Activated CD4-positive, alpha-beta memory T cell treated with anti-CD3 and anti-CD28 coated beads, Interleukin-2, amount 10 ng/mL, durations not matched to agents 7 days and 5 days (primary cell): ENCODE data around the gene PLSCR1. TPM values are rescaled to one million over a fixed set of nuclear protein-coding genes. Genes with fewer than 3 reads are reported as not detected.

Experiments
- CTCF ChIA-PET: fragments of 350-600 bp; sonication (Branson Sonifier 250); formaldehyde crosslinking; loops from one replicate; lab custom pipeline; 2021; ENCODE audit warnings: antibody characterized with exemption, inconsistent platforms; lab: Charles Lee
- POLR2A ChIA-PET: fragments of 350-600 bp; sonication (Branson Sonifier 250); formaldehyde crosslinking; loops from one replicate; lab custom pipeline; 2021; ENCODE audit warnings: antibody characterized with exemption; lab: Charles Lee
- DNase-seq: peaks from one replicate; pipeline ENCODE4 v3.0.0-alpha.2; 2020
- H3K27ac Mint-ChIP-seq: one replicate; pipeline ENCODE4 v1.8.0; 2021; ENCODE audit warnings: mild to moderate bottlenecking, mixed read lengths
- H3K27me3 Mint-ChIP-seq: one replicate; pipeline ENCODE4 v1.8.0; 2021; ENCODE audit warnings: mixed read lengths
- H3K36me3 Mint-ChIP-seq: one replicate; pipeline ENCODE4 v1.8.0; 2021; ENCODE audit warnings: low read depth, mixed read lengths
- H3K4me1 Mint-ChIP-seq: one replicate; pipeline ENCODE4 v1.8.0; 2021; ENCODE audit warnings: mixed read lengths
- H3K4me3 Mint-ChIP-seq: one replicate; pipeline ENCODE4 v1.8.0; 2021; ENCODE audit warnings: mild to moderate bottlenecking, mixed read lengths
- H3K9me3 Mint-ChIP-seq: one replicate; pipeline ENCODE4 v1.8.0; 2021; ENCODE audit warnings: mixed read lengths
- total RNA-seq, 2 experiments: library from RNA; stranded (reverse); gene quantifications; one replicate each; pipeline ENCODE4 v1.2.3, GENCODE V29; 2021

Gene PLSCR1
- total RNA-seq: 100 to 1,000 TPM; 208 to 218 TPM

DNA sequence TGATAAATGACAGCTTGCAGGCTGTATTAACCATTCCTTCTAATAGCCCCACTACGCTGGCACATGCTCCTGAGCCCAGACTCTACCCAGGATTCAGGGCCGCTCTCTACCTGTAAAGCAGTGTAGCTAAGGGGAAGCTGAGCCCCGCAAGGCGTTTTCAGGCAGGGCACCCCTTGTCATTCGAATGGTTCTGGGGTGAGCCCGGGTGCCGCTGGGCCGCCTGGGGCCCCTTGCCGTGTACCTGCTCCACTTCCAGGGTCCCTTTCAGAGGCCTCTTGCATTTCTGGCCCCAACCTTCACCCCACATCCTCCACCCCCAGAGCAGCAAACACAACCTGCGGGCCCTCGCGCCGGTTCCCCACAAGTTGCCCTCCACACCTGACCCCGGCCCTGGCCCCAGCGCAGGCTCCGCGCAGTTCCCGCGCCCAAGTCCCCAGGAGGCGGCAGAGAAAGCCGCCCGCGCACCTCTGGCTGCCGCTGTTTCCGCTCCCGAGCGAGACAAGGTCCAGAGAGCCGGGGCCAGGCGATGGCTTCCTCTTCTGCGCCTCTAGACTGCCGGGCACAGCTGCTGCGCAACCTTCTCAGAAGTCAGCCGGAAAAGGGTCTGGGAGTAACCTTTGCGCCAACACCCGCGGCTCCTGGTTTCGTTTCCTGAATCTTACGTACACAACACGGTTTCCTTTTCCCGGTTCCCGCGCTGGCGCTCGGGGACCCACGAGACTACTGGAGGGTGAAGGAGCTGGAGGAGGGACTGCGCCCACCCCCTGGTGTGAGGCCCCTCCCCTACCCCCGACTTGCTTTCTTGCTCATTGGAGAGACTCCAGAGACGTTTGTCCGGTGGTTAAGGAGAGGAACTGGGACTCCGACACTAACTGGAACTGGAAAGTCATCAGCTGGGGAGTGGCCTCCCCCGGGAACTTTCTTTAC is at the start of gene PLSCR1:
PLSCR1 (minus strand) TSS at position 606 of the 927 bp plus-strand sequence. CDS start 8,055 bp downstream, outside the sequence.
- Mint-ChIP-seq H3K36me3 (peaks cover 51% of the 10 kb centered on the region), H3K9me3 (no peaks in the 10 kb centered on the region), H3K27me3 (no peaks in the 10 kb centered on the region), H3K4me1 (peaks cover 74% of the 10 kb centered on the region), H3K4me3 (peak within 1 kb of the TSS; percentile 90), H3K27ac (peak within 1 kb of the TSS; percentile 94)
- DNase-seq: peak; percentile 92
- ChIA-PET CTCF (interaction anchor here (0.8 to 1.6 kb wide), 7 partner anchors 12 to 354 kb away, joined by 3 to 5 read pairs (median 4); no protein-coding TSS in a partner anchor), POLR2A (interaction anchor here (0.7 to 2.4 kb wide), 8 partner anchors 9 to 80 kb away, joined by 3 to 11 read pairs (median 6); partner anchors contain the start of gene PLSCR2)

- Mint-ChIP-seq H3K36me3 (no peaks in the 10 kb centered on the region), H3K9me3 (no peaks in the 10 kb centered on the region), H3K4me3 (no peak overlapping the region), H3K27me3 (peaks cover 21% of the 10 kb centered on the region), H3K27ac (no peak overlapping the region), H3K4me1 (no peaks in the 10 kb centered on the region)
- POLR2A ChIA-PET: no interaction called here
- DNase-seq: no peak
- CTCF ChIA-PET: interaction anchor here (0.6 to 2.3 kb wide), 4 partner anchors 40 to 404 kb away, joined by 3 to 10 read pairs (median 3); no protein-coding TSS in a partner anchor
Measured at GRCh38 chr3:146593776-146594175, 49.4 kb upstream of the PLSCR1 start.

DNA sequence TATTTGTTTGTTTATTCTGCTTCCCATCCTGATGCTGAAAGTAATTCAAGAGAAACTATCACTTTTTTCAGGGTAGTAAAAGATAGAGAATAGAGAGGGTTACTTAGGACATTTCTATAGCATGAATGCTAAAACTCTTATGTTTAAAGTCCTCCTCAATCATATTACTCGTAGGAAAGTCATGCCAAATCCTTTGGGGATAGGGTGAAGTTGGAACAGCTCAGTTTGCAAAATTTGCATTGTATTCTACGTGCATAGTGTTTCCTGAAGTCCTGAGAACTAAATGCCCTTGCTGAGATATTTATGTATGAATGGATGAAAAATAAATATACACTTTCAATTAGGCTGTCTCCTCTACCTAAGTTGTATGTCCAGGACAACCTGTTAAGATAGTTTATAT is 46.1 kb upstream of the PLSCR1 start:
- Mint-ChIP-seq H3K4me1 (no peaks in the 10 kb centered on the region), H3K36me3 (no peaks in the 10 kb centered on the region), H3K4me3 (no peak overlapping the region), H3K27me3 (peaks cover 22% of the 10 kb centered on the region), H3K27ac (no peak overlapping the region), H3K9me3 (no peaks in the 10 kb centered on the region)
- DNase-seq: no peak
- ChIA-PET CTCF (interaction anchor here (1.1 to 2.0 kb wide), 3 partner anchors 9 to 401 kb away, joined by 3 to 5 read pairs (median 3); no protein-coding TSS in a partner anchor), POLR2A (no interaction called here)

DNA sequence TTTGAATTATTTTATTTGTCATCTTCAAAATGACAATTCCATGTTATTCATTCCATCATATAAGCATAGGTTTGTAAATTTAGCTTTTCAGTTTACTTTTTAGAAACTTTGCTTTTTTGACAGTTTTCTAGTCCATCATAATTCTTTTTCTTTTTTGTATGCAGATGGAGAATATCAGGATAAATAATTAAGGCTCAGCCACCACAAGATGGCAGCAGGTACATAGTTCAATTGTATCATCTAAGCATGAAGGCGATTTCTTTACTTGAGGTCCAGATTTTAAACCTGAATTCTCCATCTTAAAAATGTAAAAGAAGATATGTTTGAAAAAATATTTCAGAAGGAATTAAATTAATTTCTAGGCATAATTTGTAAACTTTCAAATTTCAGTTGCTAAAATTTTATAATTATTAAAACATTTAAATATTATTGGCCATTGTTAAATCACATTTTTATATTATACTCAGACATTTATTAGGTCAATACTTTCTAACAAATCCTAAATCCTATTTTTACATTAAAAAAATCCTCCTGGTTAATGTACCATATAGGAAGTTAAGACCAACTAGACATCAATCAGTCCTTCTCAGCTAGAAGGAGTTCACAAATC is 45.6 kb upstream of the PLSCR1 start:
- CTCF ChIA-PET: interaction anchor here (1.1 to 2.0 kb wide), 3 partner anchors 9 to 400 kb away, joined by 3 to 5 read pairs (median 3); no protein-coding TSS in a partner anchor
- Mint-ChIP-seq H3K9me3 (no peaks in the 10 kb centered on the region), H3K27me3 (peaks cover 25% of the 10 kb centered on the region), H3K4me1 (no peaks in the 10 kb centered on the region), H3K27ac (no peak overlapping the region), H3K4me3 (no peak overlapping the region), H3K36me3 (no peaks in the 10 kb centered on the region)
- no peak for DNase-seq
- POLR2A ChIA-PET: no interaction called here

GRCh38 chr3:146585156-146585555 is 40.7 kb upstream of the PLSCR1 start:
- no peak overlapping the region for H3K27ac Mint-ChIP-seq
- POLR2A ChIA-PET: no interaction called here
- peaks cover 6% of the 10 kb centered on the region for H3K9me3 Mint-ChIP-seq
- DNase-seq: no peak
- CTCF ChIA-PET: no interaction called here
- peaks cover 5% of the 10 kb centered on the region for H3K36me3 Mint-ChIP-seq
- no peak overlapping the region for H3K4me3 Mint-ChIP-seq
- H3K4me1 Mint-ChIP-seq: peaks cover 2% of the 10 kb centered on the region
- peaks cover 27% of the 10 kb centered on the region for H3K27me3 Mint-ChIP-seq

DNA sequence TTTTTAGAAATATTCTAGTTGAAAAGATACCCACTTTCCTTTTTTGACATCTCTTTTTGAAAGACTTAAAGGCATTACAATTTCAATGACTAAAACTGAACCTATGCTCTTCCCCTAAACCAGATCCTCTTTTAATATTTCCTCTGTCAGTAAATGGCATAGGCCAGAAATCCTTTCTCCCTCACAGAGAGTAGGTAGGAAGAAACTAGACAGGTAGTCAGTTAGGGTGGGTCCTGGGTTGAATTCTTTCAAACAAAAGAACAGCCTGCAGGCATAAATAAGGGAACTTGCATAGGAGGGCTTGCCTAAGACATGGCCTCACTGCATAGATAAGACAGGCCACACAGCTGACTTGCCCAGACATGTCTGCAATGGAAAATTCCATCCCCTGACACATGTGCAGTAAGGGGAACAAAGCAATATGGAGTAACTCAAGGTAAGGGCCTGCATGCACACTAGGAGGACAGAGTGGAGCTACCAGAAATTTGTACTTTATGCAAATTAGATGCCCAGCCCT is 37.6 kb upstream of the PLSCR1 start:
- ChIA-PET CTCF (interaction anchor here (1.5 kb wide), 2 partner anchors 8 to 10 kb away, joined by 3 read pairs; no protein-coding TSS in a partner anchor), POLR2A (no interaction called here)
- peaks cover 22% of the 10 kb centered on the region for H3K27me3 Mint-ChIP-seq
- peaks cover 5% of the 10 kb centered on the region for H3K36me3 Mint-ChIP-seq
- H3K4me3 Mint-ChIP-seq: no peak overlapping the region
- peaks cover 2% of the 10 kb centered on the region for H3K4me1 Mint-ChIP-seq
- no peak for DNase-seq
- no peak overlapping the region for H3K27ac Mint-ChIP-seq
- peaks cover 6% of the 10 kb centered on the region for H3K9me3 Mint-ChIP-seq

DNA sequence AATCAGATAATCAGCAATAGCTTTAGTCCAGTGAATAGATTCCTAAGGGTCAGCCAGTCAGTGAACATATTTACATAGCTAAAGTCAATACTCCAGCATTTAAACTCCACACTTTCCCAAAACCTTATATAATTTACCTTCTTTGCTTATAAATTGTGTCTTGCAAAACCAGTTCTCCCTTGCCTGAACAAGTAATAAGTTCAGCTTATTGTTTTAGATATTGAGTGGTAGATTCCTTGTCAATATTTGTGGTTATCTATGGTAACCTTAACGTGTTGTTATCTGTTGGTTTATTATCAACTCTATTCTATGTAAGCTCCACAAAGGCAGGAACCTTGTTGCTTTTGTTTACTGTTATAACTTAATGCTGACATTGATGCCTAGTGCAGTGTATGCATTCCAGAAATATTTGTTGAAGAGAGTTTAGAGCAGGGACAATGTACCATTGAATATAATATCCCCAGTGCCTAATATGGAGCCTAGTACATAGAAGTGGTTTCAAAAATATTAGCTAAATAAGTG is 36.7 kb upstream of the PLSCR1 start:
- no peak for DNase-seq
- Mint-ChIP-seq H3K4me3 (no peak overlapping the region), H3K36me3 (peaks cover 5% of the 10 kb centered on the region), H3K4me1 (peaks cover 2% of the 10 kb centered on the region), H3K27me3 (peaks cover 19% of the 10 kb centered on the region), H3K27ac (no peak overlapping the region), H3K9me3 (peaks cover 6% of the 10 kb centered on the region)
- POLR2A ChIA-PET: no interaction called here
- CTCF ChIA-PET: interaction anchor here (1.1 to 1.5 kb wide), 3 partner anchors 9 to 392 kb away, joined by 3 to 4 read pairs (median 3); no protein-coding TSS in a partner anchor

DNA sequence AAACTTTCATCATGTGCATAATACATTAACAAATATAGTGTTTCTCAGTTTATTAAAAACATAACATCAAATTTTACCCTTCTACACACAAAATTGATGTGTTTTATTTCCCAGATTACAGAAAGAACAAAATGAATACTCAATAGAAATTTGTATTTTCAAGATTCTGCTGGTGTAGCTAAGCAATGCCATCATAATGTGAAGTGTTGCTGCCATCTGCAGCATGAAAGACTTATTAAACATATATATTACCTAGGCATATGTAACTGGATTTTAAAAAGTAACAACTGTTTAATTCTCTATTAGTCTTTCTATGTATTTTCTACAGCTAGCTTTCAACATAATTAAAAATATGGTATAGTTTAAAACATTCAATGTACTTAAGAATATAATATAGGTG is 33.3 kb upstream of the PLSCR1 start:
- Mint-ChIP-seq H3K4me1 (peaks cover 2% of the 10 kb centered on the region), H3K9me3 (peaks cover 2% of the 10 kb centered on the region), H3K27ac (no peak overlapping the region), H3K4me3 (no peak overlapping the region), H3K27me3 (peaks cover 10% of the 10 kb centered on the region), H3K36me3 (peaks cover 2% of the 10 kb centered on the region)
- DNase-seq: peak; percentile 32
- CTCF ChIA-PET: interaction anchor here (0.8 to 2.0 kb wide), 11 partner anchors 9 to 512 kb away, joined by 3 to 8 read pairs (median 4); partner anchors contain the start of gene PLSCR1
- POLR2A ChIA-PET: no interaction called here

DNA sequence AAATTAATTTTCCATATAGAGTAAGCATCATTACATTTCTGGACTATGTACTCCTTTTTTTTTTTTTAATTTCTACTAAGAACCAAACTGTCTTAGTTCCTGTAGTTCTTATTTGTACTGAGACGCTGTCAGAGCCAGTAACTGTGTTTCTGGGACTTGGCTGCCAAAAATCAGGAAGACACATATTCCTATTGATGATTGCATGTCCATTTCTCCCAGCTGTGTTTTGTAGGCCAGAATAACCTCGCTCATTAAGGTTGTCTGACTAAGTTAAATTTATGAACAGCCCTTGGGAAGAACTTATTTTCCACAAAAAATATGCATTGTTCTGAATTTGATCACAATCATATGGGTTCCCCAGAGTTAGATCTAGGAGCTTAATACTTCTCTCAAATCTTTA is 31.2 kb upstream of the PLSCR1 start:
- ChIA-PET POLR2A (no interaction called here), CTCF (no interaction called here)
- no peak for DNase-seq
- no peak overlapping the region for H3K4me3 Mint-ChIP-seq
- peaks cover 20% of the 10 kb centered on the region for H3K27me3 Mint-ChIP-seq
- H3K27ac Mint-ChIP-seq: no peak overlapping the region
- no peaks in the 10 kb centered on the region for H3K36me3 Mint-ChIP-seq
- H3K4me1 Mint-ChIP-seq: no peaks in the 10 kb centered on the region
- no peaks in the 10 kb centered on the region for H3K9me3 Mint-ChIP-seq

DNA sequence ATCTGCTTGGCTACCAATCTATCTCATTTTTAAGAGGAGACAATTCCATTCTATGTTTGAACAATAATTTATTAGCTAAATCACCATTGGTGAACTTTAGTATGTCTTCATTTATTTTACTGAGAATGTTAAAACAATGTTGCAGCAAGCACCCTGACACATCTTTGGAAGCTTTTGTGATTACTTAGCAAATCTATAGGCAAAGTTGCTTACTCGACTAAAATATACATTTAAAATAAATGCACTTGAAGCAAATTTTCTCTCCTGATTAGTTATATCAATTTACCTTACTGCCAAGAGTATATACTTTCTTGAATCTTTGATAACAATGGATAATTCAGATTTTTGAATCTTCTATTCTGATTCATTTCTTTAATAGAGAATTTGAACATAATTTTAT is 29.8 kb upstream of the PLSCR1 start:
- H3K9me3 Mint-ChIP-seq: no peaks in the 10 kb centered on the region
- POLR2A ChIA-PET: no interaction called here
- DNase-seq: no peak
- no peaks in the 10 kb centered on the region for H3K4me1 Mint-ChIP-seq
- H3K27ac Mint-ChIP-seq: no peak overlapping the region
- no peaks in the 10 kb centered on the region for H3K36me3 Mint-ChIP-seq
- CTCF ChIA-PET: interaction anchor here (0.7 kb wide), 1 partner anchor 358 kb away, joined by 3 read pairs; no protein-coding TSS in a partner anchor
- H3K27me3 Mint-ChIP-seq: peaks cover 15% of the 10 kb centered on the region
- H3K4me3 Mint-ChIP-seq: no peak overlapping the region

DNA sequence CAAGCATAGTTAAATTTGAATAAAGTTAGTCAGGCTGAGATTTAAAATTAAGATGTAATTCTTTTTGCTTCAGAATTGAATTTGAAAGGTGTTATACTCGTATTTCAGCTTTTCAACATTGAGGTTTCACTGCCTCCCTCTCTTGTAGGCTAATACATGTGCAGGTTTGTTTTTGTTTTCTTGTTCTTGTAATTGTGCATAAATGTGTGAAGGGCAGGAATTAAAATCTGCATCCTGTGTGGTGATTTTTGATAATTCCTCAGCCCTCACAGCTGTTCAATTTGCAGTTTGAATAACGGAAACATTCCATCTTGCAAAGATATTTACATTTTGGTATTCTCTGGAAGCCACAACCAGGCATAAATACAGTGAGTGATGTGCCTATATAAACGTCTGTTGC is 24.9 kb upstream of the PLSCR1 start:
- H3K4me3 Mint-ChIP-seq: no peak overlapping the region

DNA sequence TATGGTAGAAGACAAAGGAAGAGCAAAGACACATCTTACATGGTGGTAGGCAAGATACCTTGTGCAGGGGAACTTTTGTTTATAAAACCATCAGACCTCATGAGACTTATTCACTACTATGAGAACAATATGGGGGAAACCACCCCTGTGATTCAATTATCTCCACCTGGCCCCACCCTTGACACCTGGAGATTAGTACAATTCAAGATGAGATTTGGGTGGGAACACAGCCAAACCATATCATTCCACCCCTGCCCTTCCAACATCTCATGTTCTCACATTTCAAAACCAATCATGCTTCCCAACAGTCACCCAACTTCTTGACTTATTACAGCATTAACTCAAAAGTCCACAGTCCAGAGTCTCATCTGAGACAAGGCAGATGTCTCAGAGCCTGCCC is 21.7 kb upstream of the PLSCR1 start:
- CTCF ChIA-PET: no interaction called here
- Mint-ChIP-seq H3K27ac (no peak overlapping the region), H3K27me3 (peaks cover 24% of the 10 kb centered on the region), H3K36me3 (no peaks in the 10 kb centered on the region), H3K4me3 (no peak overlapping the region), H3K9me3 (no peaks in the 10 kb centered on the region), H3K4me1 (no peaks in the 10 kb centered on the region)
- POLR2A ChIA-PET: no interaction called here
- no peak for DNase-seq

More for the DNA sequence above, 24.9 kb upstream of the PLSCR1 start:
- POLR2A ChIA-PET: no interaction called here
- CTCF ChIA-PET: interaction anchor here (1.4 kb wide), 1 partner anchor 9 kb away, joined by 3 read pairs; no protein-coding TSS in a partner anchor
- no peaks in the 10 kb centered on the region for H3K9me3 Mint-ChIP-seq
- no peaks in the 10 kb centered on the region for H3K36me3 Mint-ChIP-seq
- H3K27ac Mint-ChIP-seq: no peak overlapping the region
- no peak for DNase-seq
- peaks cover 22% of the 10 kb centered on the region for H3K27me3 Mint-ChIP-seq
- H3K4me1 Mint-ChIP-seq: no peaks in the 10 kb centered on the region
